ENCODE results near the gene PPOX.

Gene PPOX

DNA sequence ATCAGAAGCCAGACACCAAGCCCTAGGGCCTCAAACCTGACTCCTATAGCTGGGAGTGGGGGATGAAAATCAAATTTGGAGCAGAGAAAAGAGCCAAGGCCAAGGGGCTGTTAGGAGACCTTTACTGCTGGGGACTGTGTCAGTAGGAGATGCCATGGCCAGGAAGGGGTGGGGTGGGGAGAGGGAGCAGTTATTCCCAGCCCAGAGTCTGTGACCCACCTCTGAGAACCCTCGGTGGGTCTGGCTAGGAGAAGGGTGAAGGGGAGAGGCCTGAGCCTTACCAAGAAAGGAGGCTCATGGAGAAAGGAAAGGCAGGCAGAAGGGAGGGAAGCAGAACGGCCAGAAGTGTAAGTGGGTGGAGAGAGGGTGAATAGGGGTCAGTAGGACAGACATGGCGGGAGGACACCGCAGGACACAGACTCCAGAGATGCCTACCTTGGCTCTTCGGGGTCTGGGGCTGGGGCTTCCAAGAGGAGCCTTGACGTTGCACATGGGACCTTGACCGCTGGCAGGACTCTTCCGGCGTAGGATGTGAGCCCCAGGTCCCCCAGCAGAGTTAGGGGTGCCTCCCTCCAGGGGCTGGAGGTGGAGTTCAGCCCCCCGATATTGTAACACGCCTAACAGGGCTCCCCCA is 31.5 kb downstream of the PPOX start:
- DNase-seq (ENCODE audit: low read depth in 2 of 2) = no peak

DNA sequence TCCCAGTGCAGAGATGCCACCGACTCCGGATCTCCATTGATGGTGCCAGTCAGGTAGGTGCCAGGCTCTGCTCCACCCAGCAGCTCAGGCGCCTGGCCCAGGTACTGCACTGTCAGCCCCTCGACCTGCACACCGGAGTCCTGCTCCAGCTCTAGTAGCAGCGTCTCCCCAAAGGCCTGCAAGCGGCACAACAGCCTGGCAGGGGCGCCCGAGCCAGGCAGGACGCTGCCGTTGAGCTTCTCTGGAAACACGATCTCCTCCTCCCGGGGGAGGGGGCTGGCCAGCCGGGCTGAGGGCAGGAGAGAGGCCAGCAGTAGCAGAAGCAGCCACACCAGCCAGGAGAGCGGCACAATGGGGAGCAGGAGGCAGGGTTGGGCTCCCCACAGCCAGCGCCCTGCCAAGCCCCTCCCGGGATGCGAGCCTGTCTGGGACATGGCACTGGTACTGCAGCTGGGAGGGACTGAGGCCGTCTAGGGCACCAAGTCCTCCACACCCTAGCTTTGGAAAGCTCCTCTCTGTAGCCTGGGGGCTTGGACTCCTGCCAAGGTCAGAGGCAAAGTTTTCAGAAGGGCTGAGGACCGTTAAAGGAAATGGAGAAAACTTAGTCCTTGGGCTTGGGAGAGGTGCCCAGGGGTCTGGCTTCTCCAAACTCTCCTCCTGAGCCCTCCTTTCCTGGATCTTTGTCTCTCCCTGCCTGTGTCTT is 32.1 kb downstream of the PPOX start:
- DNase-seq (ENCODE audit: low read depth in 2 of 2) = no peak

DNA sequence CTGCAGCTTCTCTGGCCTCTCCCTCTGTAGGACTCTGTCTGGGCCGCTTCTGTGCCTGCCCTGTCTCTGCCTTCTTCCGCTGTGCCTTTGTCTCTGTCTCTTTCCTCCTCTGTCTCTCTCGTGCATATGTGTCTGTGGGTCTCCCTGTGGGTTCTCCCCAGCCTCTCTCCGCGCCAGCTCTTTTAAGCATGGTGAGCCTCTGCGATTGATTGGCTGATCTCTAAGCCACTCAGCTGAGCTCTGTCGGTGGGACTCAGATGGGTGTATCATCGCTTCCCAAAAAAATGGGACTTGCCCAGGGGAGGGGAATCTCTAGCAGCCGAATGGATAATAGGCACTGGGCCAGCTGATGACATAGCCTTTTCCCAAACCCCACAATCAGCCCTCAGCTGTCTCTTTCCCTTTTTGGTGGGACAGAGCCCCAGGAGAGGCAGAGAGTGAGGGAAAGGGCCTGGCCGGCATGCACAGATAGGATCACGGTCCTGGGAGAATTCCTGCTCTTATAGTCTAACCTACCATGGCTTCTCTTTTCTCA is 32.7 kb downstream of the PPOX start, which contains the start of gene ADAMTS4:
ADAMTS4 (minus strand) TSS at position 158 of the 535 bp plus-strand sequence. CDS start 427 bp downstream, outside the sequence.
- DNase-seq (ENCODE audit: low read depth in 2 of 2) = no peak

DNA sequence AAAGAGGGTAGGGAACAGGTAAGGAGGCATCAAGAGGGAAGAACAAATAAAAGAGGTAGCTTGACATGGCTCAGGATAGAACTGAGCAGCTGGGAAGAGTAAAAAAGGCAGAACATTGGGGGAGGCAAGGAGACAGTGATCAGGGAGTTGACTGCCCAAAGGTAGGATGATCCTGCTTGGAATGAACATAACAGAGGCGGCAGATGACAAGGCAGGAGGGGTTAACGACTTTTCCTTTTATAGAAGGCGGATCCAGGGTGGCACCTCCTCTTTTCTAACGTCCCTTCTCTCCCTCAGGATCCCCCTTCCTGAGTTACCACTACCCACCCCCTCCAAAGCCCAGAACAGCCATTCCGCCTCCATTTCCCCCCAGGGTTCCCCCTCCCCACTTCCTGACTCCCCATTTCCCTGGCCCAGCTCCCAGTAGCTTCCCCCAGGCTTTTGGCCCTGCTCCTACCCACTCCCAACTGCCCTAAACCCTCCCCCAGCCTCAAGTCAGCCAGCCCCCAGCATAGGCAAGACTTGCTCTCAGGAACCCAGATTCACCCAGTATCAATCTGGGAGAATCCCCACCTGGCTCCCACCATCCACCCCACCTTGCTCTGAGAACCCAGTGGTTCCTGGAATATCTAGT is 33.4 kb downstream of the PPOX start:
- DNase-seq (ENCODE audit: low read depth in 2 of 2) = no peak

DNA sequence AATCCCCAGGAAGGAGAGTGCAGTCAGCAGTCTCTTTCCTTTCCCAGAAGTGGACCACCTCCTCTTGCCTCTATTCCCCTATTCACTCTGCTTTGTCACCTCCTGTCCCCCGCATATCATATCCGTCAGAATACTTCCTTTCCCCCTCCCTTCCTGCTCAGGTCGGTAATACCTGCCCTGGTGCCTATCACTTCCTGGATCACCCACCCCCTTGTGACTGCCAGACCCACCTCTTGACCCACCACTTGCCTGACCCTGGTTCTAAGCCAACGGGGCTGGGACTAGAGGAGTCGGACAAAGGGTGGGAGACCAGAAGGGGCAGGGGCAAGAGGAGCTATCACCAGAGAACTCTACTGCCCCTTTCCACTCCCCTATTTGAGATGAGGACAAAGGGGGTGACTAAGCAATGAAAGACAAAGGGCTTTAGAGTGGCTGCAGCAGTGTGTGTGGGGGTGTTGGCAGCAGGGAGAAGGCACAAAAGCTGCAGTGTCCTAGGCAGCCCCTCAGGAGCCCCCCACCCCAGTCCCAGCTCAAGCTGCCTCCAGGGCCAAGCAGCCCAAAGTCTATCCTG is 34.3 kb downstream of the PPOX start:
- no peak for DNase-seq (ENCODE audit: low read depth in 2 of 2)

DNA sequence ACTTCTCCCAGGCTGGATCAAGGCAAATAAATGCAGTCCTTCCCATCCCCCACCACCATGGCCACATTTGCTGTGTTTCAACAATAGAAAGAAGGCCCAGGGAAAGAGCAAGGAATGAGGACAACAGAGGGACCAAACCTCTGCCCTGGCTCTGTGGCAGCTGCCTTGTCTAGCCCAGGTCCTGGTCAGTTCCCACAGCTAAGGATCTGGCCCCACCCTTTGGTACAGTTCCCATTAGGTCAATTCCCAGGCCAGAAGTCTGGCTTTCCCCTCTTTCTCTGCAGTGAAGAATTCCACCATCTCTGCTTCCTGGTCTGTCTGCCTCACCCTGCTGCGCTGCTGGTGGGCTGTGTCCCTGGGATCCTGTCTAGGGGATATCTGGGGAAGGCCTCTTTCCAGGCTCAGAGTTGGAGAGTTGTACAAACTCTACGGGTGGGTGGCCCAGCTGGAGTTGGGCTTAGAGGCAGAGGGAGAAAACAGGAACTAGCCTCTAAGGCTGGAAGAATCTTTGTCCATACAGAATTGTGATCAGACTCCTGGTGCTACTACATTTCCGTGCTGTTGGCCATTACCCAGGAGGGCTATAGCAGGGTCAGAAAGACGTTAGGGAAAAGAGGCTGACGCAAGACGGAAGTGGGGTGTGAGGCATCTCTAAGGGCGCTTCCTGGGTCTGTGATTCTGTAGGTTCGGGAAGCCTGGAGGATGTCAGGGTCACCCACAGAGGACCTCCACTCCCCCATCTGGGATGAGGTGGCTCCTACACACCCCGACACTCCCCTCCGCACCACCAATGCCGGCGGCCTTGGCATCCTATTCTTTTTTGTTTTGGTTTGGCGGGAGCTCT is 35.0 kb downstream of the PPOX start:
- no peak for DNase-seq (ENCODE audit: low read depth in 2 of 2)

DNA sequence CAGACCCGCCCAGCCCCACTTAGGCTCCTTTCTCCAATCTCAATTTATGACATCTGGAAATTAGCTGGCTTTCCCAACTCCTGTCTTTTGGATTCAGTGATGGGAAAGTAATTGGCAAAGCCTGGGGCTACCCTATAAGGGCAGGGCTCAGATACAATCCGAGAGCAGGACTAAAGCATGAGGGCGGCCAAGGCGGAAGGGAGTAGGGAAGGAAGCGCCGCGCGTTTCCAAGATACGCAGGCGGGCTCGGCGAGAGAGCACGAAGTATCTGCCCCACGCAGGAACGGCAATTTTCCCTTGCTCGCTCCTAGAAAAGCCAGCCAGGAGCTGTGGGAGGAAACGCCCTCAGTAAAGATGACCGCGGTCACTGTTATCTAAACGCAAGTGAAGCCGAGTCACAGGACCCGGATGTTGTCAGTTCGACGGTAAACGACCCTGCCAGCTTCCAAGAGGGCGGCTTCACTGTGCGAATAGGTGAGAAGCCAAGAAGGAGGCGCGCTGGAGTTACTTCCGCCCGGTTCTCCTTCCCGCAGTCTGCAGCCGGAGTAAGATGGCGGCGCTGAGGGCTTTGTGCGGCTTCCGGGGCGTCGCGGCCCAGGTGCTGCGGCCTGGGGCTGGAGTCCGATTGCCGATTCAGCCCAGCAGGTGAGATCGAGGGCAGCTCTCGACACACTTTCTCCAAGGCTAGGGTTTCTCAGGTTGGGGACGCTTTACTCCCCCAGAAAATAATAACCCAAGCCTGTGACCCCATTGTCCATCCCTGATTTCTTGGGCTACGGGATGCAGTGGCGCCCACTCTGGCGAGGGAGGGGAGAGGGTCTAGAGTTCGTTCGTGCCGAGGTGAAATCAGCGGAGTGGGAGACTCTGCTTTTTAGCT is 35.8 kb downstream of the PPOX start, which contains the start of gene NDUFS2:
NDUFS2 (plus strand) TSS at position 532 of the 877 bp plus-strand sequence; CDS start at position 551, 19 bp downstream.
- peak; percentile 94 to 95 for DNase-seq (ENCODE audit: low read depth in 2 of 2)

DNA sequence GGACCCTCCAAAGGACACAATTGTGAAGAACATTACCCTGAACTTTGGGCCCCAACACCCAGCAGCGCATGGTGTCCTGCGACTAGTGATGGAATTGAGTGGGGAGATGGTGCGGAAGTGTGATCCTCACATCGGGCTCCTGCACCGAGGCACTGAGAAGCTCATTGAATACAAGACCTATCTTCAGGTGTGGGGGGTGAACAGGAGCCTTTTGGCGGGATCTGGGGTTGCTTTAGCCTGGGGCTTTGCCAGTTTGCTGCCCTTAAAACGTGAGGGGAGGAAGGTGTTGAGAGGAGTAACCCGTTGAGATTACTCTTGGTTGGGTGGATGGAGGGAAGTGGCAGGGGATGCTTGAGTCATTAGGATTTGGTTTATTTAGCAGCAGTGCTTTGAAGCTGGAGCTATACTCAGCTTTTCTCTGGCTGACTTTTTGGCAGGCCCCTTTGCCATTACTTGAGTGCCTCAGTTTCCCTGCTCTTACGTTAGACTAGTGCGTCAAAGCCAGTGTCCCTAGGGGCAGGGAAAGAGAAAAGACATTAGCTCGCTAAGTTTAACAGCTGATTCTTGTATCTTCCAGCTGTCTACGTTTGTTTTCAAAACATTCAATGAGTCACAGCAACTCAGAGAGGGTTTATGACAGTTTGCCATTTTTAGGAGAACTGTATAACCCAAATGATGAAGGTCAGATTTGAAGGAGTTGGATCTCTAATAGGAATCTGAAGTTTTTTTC is 40.4 kb downstream of the PPOX start:
- no peak for DNase-seq (ENCODE audit: low read depth in 2 of 2)

DNA sequence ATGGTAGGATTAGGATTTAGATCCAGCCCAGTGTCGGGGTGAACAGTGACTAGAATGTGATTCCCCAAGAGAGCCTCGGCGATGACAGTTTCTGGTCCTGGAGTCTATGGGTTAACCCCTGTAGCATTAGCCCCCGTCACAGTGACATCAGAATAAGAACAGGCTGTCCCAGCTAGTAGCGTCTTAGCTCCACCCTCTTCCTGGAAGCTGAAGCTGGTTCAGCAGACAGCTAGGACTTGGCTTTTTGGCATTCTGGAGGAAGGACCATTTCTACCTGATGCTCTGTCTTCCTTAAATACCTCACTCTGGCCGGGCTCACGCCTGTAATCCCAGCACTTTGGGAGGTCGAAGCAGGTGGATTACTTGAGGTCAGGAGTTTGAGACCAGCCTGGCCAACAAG is 40.9 kb downstream of the PPOX start:
- DNase-seq (ENCODE audit: low read depth in 2 of 2) = no peak

DNA sequence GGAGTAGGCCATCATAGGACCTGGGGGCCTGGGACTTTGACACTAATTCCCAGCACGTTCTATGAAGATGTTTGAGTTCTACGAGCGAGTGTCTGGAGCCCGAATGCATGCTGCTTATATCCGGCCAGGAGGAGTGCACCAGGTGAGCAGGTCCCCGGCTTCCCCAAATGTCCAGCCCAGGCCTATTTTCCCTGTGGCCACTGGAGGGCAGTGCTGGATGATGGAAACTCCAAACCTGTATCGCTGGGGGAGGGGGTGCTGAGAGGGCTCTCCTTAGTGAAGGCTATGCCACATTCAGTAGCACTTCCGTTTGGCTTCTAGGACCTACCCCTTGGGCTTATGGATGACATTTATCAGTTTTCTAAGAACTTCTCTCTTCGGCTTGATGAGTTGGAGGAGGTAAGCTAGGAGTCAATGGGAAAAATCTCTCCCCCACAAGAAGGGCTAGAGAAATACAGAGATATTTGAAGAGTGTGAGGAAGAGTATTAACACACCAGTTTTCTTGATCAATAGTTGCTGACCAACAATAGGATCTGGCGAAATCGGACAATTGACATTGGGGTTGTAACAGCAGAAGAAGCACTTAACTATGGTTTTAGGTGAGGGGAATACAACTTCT is 43.7 kb downstream of the PPOX start:
- peak; percentile 54 to 69 for DNase-seq (ENCODE audit: low read depth in 2 of 2)

DNA sequence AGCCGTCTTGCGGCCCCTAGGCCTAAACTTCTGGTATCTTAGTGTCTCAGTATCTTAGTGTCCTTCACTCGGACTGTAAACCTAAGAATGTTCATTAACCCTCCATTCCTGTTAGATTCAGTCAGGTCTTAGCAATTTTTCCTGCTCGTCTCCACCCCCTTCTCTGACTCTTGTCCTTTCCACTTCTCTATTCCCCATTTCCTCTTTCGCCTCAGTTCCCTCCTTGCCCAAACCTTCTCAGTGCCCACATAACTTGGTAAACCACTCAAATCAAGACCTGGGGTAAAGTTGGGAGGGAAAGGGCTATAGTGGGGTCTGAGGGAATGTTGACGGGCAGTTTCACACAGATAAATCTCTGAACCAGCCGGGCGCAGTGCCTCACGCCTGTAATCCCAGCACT is 48.1 kb downstream of the PPOX start:
- no peak for DNase-seq (ENCODE audit: low read depth in 2 of 2)

DNA sequence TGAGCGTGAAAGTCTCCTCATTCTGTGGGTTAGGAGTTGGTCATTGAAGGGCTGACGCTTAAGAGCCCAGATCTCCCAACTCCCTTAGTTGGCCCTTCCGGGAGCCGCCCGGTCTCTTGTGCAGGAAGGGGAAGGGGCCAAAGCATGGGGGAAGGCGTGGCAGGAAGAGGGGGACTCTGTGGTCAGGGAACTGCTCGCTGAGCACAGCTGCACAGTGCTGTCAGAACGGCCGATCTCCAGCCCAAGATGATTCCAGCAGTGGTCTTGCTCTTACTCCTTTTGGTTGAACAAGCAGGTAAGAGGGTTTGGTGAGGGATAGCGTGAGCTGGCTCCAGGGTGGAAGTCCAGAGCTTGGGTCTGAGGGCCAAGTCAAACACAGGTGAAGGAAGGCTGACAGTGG is 48.9 kb downstream of the PPOX start, which contains the start of gene FCER1G:
FCER1G (plus strand) TSS at position 220 of the 400 bp plus-strand sequence; CDS start at position 247, 27 bp downstream.
- no peak for DNase-seq (ENCODE audit: low read depth in 2 of 2)

DNA sequence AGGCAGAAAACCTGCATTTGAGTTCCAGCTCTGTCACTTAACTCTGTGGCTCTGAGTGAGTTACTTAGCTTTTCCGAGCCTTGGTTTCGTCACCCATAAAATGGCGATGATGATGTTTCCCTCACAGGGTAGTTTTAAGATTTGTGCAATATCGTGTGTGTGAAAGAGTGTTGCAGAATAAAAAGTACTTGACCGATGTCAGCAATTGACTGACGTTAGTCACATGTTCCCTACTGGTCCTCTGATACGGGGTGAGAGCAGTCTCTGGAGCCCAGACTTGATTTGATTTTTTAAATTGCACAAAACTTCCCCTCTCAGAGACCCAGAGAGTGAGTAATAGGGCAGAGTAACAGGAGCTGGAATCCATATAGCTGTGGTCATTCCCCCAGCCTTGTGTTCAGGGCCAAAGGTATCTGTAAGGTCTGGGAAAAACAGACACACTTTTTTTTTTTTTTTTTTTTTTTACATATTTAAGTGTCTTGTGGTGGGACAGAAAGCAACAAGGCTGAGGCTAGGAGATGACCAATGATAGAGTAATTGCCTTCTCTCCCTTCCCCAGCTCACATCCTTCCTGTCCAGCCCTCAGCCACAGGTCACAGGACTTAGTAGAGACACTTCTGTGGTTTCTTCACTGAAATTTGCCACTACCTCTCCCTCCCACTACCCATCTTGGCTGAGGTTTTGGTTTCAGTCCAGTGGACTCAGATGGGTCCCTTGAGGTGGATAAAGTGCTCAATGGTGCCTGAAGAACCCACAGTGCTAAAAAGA is 50.9 kb downstream of the PPOX start:
- no peak for DNase-seq (ENCODE audit: low read depth in 2 of 2)

DNA sequence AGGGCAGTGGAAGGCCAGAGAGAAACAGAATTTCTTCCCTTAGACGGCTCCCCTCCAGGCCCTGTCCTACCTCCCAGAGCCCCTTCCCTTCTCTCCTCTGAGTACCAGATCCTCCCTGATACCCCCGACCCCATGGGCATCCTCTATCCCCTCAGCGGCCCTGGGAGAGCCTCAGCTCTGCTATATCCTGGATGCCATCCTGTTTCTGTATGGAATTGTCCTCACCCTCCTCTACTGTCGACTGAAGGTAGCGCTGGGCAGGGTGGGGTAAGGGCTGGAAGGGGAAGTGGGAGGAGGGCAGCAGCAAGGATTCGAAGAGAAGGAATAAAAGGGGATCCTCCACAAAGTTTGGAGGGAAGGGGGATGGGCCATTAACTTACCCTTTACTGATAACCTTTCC is 51.6 kb downstream of the PPOX start:
- DNase-seq (ENCODE audit: low read depth in 2 of 2) = no peak

DNA sequence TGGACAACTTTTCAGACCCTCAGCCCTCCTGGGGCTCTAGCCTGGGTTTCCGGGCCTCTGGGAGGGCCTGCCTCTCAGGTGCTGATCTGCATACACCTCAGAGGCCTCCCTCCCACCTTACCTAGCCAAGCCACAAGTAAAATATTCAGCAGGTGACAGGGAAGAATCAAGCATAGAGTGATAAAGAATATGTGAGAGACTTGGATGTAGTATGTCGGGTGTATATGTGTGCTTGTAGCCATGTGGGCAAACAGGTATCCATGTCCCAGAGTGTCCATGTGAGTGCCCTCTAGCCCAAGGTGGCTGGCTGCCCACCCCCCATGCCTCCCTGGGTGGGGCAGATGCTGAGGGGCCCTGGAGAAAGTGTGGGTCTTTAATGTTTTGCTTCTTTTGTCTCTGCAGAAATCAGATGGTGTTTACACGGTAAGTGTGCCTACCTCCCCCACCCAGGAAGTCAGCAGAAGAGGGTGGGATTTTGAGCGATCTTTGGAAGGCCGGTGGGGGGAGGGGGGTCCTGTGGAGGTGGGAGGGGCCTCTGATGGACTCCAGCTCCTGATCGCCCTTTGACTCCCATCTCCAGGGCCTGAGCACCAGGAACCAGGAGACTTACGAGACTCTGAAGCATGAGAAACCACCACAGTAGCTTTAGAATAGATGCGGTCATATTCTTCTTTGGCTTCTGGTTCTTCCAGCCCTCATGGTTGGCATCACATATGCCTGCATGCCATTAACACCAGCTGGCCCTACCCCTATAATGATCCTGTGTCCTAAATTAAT is 52.3 kb downstream of the PPOX start:
- no peak for DNase-seq (ENCODE audit: low read depth in 2 of 2)

DNA sequence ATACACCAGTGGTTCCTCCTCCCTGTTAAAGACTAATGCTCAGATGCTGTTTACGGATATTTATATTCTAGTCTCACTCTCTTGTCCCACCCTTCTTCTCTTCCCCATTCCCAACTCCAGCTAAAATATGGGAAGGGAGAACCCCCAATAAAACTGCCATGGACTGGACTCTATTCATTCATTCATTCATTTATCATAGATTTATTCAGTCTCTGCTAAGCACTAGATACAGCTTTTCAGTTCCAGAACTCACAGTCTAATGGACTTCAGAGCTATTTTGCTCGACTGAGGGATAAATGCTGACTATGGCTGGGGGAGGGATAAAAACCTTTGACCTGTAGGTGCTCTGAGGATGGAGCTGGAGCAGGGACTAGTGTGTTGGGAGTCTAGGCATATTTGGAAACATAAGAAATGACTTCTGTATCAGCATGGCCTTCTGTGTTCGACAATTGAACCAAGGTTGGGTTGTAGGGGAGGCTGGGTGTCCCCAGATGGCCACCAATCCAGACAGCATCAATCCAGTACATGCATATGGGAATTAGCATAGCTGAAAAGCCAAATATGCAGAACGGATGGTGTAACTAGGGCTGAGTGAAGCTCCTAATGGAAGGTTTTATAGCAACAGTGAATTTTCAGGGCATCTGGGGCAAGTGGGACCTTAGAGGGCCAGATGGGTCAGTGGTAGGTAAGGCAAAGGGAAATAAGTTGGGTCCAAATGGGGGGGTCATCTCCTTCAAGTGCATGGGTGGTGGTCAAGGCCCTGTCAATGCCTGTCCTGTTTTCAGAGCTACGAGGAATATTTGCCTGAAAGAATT is 53.1 kb downstream of the PPOX start:
- DNase-seq (ENCODE audit: low read depth in 2 of 2) = no peak

DNA sequence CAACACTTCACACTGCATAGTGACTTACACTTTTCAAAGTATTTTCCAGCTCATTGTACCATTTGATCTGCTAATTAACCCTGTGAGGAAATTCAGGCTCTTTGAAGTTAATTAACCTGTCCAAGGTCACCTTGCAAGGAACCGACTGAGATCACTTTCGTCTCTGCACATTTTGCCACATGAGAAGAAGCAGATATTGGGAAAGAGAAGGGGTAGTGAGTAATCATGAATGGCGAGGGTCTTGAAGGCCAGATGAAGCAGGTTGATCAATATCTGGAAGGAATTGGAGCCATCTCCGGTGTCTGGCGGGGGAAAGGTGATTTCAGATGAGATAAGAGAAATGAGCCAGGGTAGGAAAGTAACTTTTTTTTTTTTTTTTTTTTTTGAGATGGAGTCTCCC is 53.8 kb downstream of the PPOX start:
- no peak for DNase-seq (ENCODE audit: low read depth in 2 of 2)
